Mesenchymal stem cell (in vitro differentiated cells and primary cell): Measurements from ENCODE around the gene TTC31.

Source experiments
- DNase-seq: peaks from one replicate; pipeline ENCODE4 v3.0.0-alpha.2; 2013
- H2AFZ ChIP-seq: one replicate; pipeline ENCODE4 v1.6.1; 2013; ENCODE audit warnings: low read depth, mild to moderate bottlenecking, control low read depth, inconsistent platforms, low read length, moderate library complexity
- H2AK5ac ChIP-seq: 2 replicates; pipeline ENCODE4 v1.6.1; 2013; ENCODE audit warnings: low read length, moderate library complexity, mild to moderate bottlenecking, inconsistent platforms; ENCODE audit not compliant: severe bottlenecking
- H2BK120ac ChIP-seq: one replicate; pipeline ENCODE4 v1.6.1; 2013; ENCODE audit warnings: low read depth, mild to moderate bottlenecking, inconsistent platforms, low read length, moderate library complexity
- H2BK12ac ChIP-seq, 2 experiments: one replicate each; pipeline ENCODE4 v1.6.1; 2013; ENCODE audit warnings: inconsistent platforms in 2 of 2, low read length in 2 of 2, mild to moderate bottlenecking in 2 of 2, moderate library complexity in 2 of 2, control low read depth in 1 of 2
- H2BK15ac ChIP-seq: one replicate; pipeline ENCODE4 v1.6.1; 2013; ENCODE audit warnings: mild to moderate bottlenecking, low read depth, inconsistent platforms; ENCODE audit not compliant: poor library complexity, severe bottlenecking
- H2BK5ac ChIP-seq: 2 replicates; pipeline ENCODE4 v1.6.1; 2013; ENCODE audit warnings: low read depth, mild to moderate bottlenecking, low read length, control low read depth, inconsistent platforms; ENCODE audit not compliant: poor library complexity, severe bottlenecking
- H3K14ac ChIP-seq, 2 experiments: one replicate each; pipeline ENCODE4 v1.6.1; 2013; ENCODE audit warnings: inconsistent platforms in 2 of 2, low read length in 2 of 2, control low read depth in 1 of 2, mild to moderate bottlenecking in 1 of 2, moderate library complexity in 1 of 2
- H3K18ac ChIP-seq, 2 experiments: one replicate each; pipeline ENCODE4 v1.6.1; 2013; ENCODE audit warnings: inconsistent platforms in 2 of 2, low read length in 2 of 2, control low read depth in 1 of 2, low read depth in 1 of 2, mild to moderate bottlenecking in 1 of 2
- H3K23ac ChIP-seq, 2 experiments: one replicate each; pipeline ENCODE4 v1.6.1; 2013; ENCODE audit warnings: inconsistent platforms in 2 of 2, low read length in 2 of 2, mild to moderate bottlenecking in 2 of 2, moderate library complexity in 2 of 2, control low read depth in 1 of 2
- H3K27ac ChIP-seq: 2 replicates; pipeline ENCODE4 v1.5.1; 2013; ENCODE audit warnings: mild to moderate bottlenecking, moderate library complexity, low read length, control low read depth, inconsistent platforms; ENCODE audit not compliant: poor library complexity, severe bottlenecking
- H3K27me3 ChIP-seq, 2 experiments: 2 replicates each; pipeline versions ENCODE4 v1.6.1 to v1.7.0; 2013; ENCODE audit warnings: low read length in 2 of 2, mild to moderate bottlenecking in 2 of 2, moderate library complexity in 2 of 2, control low read depth in 1 of 2, inconsistent platforms in 1 of 2; ENCODE audit not compliant: control insufficient read depth in 1 of 2, insufficient read depth in 1 of 2
- H3K36me3 ChIP-seq, 2 experiments: 2 replicates each; pipeline versions ENCODE4 v1.6.1 to v1.7.0; 2013; ENCODE audit warnings: low read length in 2 of 2, control low read depth in 1 of 2, inconsistent platforms in 1 of 2, low read depth in 1 of 2, mild to moderate bottlenecking in 1 of 2; ENCODE audit not compliant: insufficient read depth in 2 of 2, control insufficient read depth in 1 of 2
- H3K4ac ChIP-seq, 2 experiments: one replicate each; pipeline ENCODE4 v1.6.1; 2013; ENCODE audit warnings: inconsistent platforms in 2 of 2, low read length in 2 of 2, mild to moderate bottlenecking in 2 of 2, moderate library complexity in 2 of 2, control low read depth in 1 of 2, low read depth in 1 of 2
- H3K4me1 ChIP-seq: 2 replicates; pipeline ENCODE4 v1.6.1; 2013; ENCODE audit warnings: low read depth, low read length, control low read depth; ENCODE audit not compliant: control insufficient read depth, insufficient read depth
- H3K4me2 ChIP-seq: 2 replicates; pipeline ENCODE4 v1.6.1; 2013; ENCODE audit warnings: low read length, mild to moderate bottlenecking, inconsistent platforms; ENCODE audit not compliant: poor library complexity, severe bottlenecking
- H3K4me3 ChIP-seq, 2 experiments: 2 replicates each; pipeline versions ENCODE4 v1.5.1 to v1.7.0; 2013; ENCODE audit warnings: low read length in 2 of 2, mild to moderate bottlenecking in 2 of 2, control low read depth in 1 of 2, low read depth in 1 of 2; ENCODE audit not compliant: insufficient read depth in 1 of 2
- H3K79me1 ChIP-seq: replicated peaks from 2 replicates; pipeline ENCODE4 v1.6.1; 2013; ENCODE audit warnings: mild to moderate bottlenecking, control low read depth, low read length, inconsistent platforms; ENCODE audit not compliant: poor library complexity, severe bottlenecking
- H3K9ac ChIP-seq: 2 replicates; pipeline ENCODE4 v1.7.0; 2013; ENCODE audit warnings: mild to moderate bottlenecking, low read length, moderate library complexity
- H3K9me3 ChIP-seq: 2 replicates; pipeline ENCODE4 v1.7.0; 2013; ENCODE audit warnings: mild to moderate bottlenecking, low read length; ENCODE audit not compliant: control insufficient read depth
- H4K8ac ChIP-seq: one replicate; pipeline ENCODE4 v1.6.1; 2013; ENCODE audit warnings: inconsistent platforms, mild to moderate bottlenecking, low read length, moderate library complexity
- H4K91ac ChIP-seq: one replicate; pipeline ENCODE4 v1.6.1; 2013; ENCODE audit warnings: mild to moderate bottlenecking, low read length, inconsistent platforms
- whole genome bisulfite sequencing: methylation state at CpG from one replicate; pipeline ENCODE4 v1.1.7; 2013; ENCODE audit warnings: mixed read lengths; 5-methylcytosine and 5-hydroxymethylcytosine counted together

Gene TTC31

DNA sequence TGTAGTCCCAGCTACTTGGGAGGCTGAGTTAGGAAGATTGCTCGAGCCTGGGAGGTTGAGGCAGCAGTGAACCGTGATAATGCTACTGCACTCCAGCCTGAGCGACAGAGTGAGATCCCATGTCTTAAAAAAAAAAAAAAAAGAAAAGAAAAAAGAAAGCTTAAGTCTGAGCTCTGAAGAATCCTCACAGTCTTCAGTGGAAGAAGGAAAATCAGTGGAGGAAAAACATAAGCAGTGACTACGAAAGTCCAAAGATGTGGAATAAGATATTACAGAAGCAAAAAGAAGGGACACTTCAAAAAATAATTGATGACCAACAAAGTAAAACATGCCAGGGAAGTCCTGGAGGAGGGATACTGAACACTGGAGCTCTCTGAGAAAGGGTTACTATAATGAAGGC, 27.4 kb downstream of the TTC31 start:
- Histone ChIP-seq H2BK15ac (no peak overlapping the region), H3K36me3 (peaks cover 7 to 8% of the 10 kb centered on the region in 2 experiments), H3K9ac (no peak overlapping the region), H3K4me2 (no peak overlapping the region), H3K27me3 (peaks cover 49 to 57% of the 10 kb centered on the region in 2 experiments), H4K91ac (no peak overlapping the region), H3K18ac (no peak overlapping the region), H2BK5ac (no peak overlapping the region), H2BK12ac (no peak overlapping the region), H4K8ac (no peak overlapping the region), H2AK5ac (no peak overlapping the region), H3K79me1 (peaks cover 13% of the 10 kb centered on the region), H3K14ac (no peak overlapping the region), H3K23ac (no peak overlapping the region), H3K9me3 (no peaks in the 10 kb centered on the region), H3K27ac (no peak overlapping the region), H2AFZ (no peak overlapping the region), H2BK120ac (no peak overlapping the region), H3K4me3 (no peak overlapping the region), H3K4ac (no peak overlapping the region), H3K4me1 (peaks cover 31% of the 10 kb centered on the region)
- no peak for DNase-seq
- WGBS: 84% methylated on average over 4 of the region's 4 CpGs

DNA sequence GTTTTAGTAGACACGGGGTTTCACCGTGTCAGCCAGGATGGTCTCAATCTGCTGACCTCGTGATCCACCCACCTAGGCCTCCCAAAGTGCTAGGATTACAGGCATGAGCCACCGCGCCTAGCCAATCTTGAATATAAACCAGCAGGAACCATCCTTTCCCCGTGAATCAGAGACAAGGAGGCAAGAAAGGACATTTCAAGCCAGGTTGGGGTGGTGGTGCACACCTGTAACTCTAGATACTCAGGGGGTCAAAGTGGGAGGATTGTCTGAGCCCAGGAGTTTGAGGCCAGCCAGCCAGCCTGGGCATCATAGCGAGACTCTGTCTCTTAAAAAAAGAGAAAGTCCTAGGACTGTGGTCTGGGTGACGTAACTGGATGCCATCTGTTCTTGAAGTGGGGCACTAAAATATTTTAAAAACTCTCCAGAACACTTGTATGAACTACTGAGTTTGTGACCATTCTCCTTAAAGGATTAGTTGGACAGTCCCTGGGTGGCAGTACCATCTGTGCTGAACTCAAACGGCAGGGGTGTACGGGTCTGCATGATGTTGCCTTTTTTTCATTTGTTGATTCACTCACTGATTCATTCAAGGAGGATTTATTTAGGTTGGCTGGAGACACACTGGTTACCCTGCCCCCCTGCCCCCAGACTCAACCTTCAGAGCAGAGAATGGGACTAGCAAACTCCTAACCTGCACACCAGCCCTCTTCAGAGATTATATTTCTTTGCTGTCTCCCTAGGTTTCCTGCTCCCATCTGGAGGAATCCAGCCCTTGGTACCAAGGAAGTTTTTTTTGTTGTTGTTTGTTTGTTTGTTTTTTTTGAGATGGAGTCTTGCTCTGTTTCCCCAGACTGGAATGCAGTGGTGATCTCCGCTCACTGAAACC, 28.5 kb downstream of the TTC31 start:
- Histone ChIP-seq H2AFZ (no peak overlapping the region), H3K79me1 (peaks cover 7% of the 10 kb centered on the region), H2BK15ac (no peak overlapping the region), H4K91ac (no peak overlapping the region), H3K4me3 (no peak overlapping the region), H3K9ac (no peak overlapping the region), H4K8ac (no peak overlapping the region), H3K27ac (no peak overlapping the region), H3K36me3 (peaks cover 0 to 3% of the 10 kb centered on the region in 2 experiments), H3K23ac (no peak overlapping the region), H3K9me3 (no peaks in the 10 kb centered on the region), H3K4me2 (no peak overlapping the region), H3K27me3 (peaks cover 60 to 67% of the 10 kb centered on the region in 2 experiments), H3K18ac (no peak overlapping the region), H2BK120ac (no peak overlapping the region), H3K4me1 (peaks cover 30% of the 10 kb centered on the region), H2BK5ac (no peak overlapping the region), H2BK12ac (no peak overlapping the region), H2AK5ac (no peak overlapping the region), H3K14ac (no peak overlapping the region), H3K4ac (no peak overlapping the region)
- WGBS: 66% methylated on average over 10 of the region's 11 CpGs
- no peak for DNase-seq

DNA sequence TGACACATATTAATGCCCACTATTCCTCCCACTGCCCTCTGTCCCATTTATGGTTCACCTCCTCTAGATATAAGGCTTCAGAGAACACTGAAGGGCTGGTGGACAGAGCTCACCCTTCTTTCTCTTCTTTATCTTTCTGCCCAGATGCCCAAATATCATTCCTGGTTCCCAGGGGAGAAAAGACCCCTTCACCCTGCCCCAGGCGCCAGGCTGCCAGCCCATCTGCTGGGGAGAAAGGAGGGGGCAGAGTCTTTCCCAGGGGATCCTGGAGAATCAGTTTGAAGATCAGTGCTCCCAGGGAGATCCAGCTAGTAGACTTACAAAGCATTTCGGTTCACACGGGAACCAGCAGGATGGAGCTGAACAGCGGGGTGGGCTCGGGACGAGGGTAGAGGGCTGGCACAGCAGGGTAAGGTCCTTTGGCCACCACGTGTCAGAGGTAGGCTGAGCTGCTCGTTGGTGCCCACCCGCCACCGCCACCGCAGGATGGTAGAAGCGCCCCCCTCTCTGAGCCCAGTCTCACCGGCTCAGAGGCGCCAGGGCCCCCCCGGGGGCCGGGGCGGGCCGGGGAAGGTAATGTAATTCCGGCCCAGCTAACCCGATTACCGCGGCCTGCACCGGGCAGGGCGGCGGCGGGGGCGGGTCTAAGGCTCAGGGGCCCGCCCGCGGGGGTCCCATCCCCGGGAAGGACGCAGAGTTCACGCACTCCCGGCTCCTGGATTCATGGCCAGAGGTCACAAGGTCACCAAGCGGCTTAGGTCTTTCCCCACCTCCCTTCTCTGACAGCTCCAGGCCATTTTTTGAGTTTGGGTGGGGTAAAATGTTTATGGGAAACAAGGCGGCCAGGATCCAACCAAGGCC, 30.1 kb downstream of the TTC31 start:
- 2% methylated on average over 34 of the region's 36 CpGs for WGBS
- H3K4me3 ChIP-seq: no peak overlapping the region

More for the DNA sequence above, 30.1 kb downstream of the TTC31 start:
- peak overlapping the region in 1 of 2 experiments; percentile 77 for H3K23ac ChIP-seq
- H2AFZ ChIP-seq: no peak overlapping the region
- H3K4me1 ChIP-seq: peaks cover 21% of the 10 kb centered on the region
- H3K18ac ChIP-seq: no peak overlapping the region
- no peaks in the 10 kb centered on the region for H3K79me1 ChIP-seq
- no peak overlapping the region for H2BK120ac ChIP-seq
- no peak overlapping the region for H3K9ac ChIP-seq
- peaks cover 0 to 3% of the 10 kb centered on the region in 2 experiments for H3K36me3 ChIP-seq
- no peaks in the 10 kb centered on the region for H3K9me3 ChIP-seq
- H4K91ac ChIP-seq: no peak overlapping the region
- H3K27me3 ChIP-seq: peaks cover 75 to 83% of the 10 kb centered on the region in 2 experiments
- H4K8ac ChIP-seq: no peak overlapping the region
- H3K27ac ChIP-seq: no peak overlapping the region
- H2BK15ac ChIP-seq: no peak overlapping the region
- H2BK12ac ChIP-seq: no peak overlapping the region
- H2BK5ac ChIP-seq: no peak overlapping the region
- no peak overlapping the region for H2AK5ac ChIP-seq
- no peak overlapping the region for H3K4me2 ChIP-seq
- no peak for DNase-seq
- H3K4ac ChIP-seq: no peak overlapping the region
- H3K14ac ChIP-seq: no peak overlapping the region
